Hematopoietic multipotent progenitor cell treated with erythropoietin and hydrocortisone succinate and interleukin-3 and kit ligand, for 8 days (in vitro differentiated cells): ENCODE measurements around the gene TRIM63.

Experiments
- DNase-seq: peaks from one replicate; pipeline ENCODE4 v3.0.0-alpha.2; 2015

The TRIM63 gene

DNA sequence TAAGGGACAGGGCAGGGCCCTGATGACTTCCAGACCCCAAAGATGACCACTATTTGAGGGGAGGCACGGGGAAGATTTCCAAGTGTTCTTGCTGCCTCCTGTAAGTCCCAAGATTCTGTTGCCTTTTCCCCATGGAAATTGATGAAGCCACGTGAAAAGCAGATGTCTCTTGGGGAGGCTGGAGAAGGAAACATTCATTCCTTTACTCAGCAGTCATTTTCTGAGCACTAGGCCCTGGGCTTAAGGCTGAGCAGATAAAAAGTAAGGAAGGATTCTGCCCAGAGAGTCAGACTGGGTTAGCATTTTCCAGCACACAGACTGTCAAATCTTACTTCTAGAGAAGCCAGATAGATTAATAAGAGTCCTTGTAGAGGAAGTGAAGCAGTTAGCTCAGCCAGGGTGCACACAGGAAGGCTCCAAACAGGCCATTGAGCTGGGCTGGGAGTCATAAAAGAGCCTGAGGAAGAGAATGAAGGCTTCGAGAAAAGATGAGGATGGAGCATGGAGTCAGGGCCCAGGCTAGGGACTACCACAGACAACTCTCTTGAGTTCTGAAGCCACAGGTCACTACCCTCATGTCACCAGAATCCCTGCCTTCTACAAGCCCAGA lies 35.7 kb downstream of the TRIM63 start:
- no peak for DNase-seq

DNA sequence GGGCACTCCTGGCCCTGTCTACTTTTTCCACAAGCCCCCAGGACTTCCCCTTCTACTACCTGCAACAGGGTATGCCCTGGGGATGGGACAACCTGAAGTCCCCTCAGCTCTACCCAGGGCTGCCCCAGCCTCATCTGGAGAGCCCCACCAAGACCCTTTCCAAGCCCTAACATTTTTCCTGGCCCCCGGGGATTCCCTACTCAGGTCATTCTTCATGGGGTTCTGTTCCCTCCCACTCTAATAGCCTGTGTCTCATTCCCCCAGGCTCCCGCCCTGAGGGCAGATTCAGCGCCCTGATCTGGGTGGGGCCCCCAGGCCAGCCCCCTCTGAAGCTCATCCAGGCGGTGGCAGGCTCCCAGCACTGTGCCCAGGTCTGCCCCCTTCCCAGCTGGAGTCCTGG lies 36.2 kb downstream of the TRIM63 start:
- DNase-seq: no peak

GRCh38 chr1:26029864-26030481 lies 37.5 kb downstream of the TRIM63 start:
- DNase-seq: peak; percentile 24

DNA sequence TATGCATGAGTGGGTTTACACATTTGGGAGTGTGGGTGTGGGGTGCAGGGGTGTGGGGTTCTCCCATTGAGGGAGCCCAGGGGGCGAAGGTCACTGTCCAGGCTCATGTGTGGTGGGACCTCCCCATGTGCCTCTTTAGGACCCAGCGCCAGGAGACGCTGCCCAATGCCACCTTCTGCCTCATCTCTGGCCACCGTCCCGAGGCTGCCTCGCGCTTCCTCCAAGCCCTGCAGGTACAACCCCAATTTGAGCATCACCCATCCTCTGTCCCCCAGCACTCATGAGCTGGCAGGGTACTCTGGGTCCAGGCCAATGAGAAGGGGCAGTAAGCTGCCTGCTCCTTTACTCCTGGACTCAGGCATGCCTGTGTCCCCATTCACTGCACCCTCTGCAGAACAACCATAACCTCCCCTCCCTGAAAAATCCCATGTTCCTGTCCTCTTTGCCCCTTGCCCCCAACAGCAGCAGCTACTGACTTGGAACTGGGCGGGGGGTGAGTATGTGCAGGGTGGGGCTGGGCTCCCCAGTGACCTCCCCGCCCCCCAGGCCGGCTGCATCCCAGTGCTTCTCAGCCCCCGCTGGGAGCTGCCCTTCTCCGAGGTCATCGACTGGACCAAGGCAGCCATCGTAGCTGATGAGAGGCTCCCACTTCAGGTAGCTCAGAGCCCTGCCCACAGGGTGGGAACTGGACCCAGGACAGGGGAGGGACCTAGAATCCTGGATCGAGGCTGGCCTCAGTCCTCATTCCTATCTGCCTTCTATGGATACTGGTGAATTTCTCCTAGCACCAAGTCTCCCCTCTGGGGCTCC lies 38.2 kb downstream of the TRIM63 start:
- no peak for DNase-seq

DNA sequence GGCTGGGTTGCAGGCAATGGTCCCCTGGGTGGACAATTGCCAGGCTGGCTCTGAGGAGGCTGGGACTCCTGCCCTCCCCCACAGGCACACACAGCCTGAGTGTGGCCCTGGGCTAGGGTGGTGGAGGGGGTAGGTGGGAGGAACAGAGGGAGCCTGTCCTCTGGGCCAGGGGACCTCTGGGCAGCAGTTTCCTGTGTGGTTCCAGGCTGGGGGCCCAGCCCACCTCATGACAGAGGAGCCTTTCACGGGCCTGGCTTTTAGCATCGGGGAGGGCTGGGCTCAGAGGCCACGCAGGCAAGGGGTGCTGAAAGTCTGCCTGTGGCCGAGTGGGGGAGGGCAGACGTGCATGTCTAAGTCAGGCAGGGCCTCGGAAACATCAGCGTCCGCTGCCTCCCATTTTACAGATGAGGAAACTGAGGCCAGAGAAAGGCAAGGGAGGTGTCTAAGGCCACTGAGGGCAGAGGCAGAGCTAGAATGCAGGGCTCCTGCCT lies 38.9 kb downstream of the TRIM63 start:
- DNase-seq: no peak

GRCh38 chr1:26027716-26028489 lies 39.5 kb downstream of the TRIM63 start:
- DNase-seq: no peak

DNA sequence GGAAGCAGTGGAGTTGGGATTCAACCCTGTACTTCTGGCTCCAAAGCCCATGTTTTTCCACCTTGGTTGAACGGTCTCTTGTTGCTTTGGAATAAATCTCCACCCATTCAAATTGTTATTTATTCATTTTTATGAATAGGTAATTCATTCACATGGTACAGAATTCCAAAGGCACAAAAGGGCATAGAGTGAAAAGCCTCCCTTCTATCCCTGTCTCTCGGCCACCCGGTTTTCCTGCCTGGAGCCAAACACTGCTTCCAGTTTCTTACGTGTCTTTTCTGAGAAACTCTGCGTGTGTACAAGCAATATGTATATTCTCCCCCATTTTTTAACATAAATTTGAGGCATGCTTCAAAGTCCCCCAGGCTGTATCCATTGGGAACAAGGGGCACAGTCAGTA lies 41.9 kb downstream of the TRIM63 start:
- no peak for DNase-seq

DNA sequence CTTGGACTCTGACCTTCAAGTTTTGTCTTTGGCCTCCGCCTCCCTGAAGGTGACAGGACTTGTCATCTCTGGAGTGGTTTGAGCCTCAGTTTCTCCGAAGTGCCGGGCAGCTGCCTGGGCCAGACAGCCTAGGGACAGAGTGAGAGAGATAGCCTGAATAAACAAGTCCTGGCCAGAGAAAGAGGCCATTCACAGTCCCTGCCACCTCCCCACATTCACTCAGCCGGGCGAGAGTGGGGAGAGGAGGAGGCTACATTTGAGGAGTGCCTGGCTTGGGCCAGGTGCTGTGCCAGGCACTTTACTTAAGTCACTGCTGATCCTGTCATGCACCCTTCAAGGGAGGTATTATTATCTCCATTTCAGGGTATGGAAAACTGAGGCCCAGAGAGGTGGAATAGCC lies 42.4 kb downstream of the TRIM63 start:
- DNase-seq: no peak

DNA sequence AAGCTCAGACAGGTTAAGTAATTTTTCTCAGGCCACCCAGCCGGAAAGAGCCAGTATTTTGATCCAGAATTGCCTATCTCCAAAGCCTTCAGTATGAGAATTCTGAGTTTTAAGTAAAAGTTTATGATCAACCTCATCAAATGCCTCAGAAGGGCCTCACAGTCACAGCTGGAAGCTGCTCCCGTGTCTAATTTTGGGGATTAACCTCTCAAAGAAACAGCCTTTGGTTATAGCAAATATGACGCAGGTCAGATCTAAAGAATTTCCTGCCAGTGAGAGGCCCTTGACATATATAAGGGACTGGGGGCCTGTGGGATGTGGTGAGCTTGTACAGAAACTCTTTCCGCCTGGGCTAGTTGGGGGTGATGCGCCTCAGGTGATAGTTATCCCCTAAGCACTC lies 43.6 kb downstream of the TRIM63 start:
- no peak for DNase-seq

DNA sequence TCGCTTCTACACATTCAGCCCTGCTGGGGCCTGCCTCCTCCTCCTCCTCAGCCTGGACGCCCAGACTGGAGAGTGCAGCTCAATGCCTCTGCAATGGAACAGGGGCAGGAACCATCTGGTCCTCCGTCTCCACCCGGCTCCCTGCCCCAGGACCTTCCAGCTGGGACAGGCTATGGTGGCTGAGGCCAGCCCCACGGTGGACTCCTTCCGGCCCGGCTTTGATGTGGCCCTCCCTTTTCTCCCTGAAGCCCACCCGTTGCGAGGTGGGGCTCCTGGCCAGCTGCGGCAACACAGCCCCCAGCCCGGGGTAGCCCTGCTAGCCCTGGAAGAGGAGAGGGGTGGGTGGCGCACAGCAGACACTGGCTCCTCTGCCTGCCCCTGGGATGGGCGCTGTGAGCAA lies 44.4 kb downstream of the TRIM63 start:
- no peak for DNase-seq

DNA sequence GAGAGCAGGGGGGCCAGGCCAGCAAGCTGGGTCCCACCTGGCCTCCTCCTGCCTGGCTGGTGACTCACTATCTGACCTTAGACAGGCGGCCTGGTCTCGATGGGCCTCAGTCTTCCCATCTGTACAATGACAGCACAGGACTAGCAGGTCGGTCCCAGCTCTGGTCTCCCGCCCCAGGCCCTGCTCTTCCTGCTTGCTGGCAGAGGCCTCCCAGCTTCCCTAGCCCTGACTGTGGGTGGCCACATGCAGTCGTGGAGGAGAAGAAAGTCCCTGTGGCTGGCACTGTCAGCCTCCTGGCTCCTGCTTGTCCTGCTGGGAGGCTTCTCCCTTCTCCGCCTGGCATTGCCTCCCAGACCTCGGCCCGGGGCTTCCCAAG lies 45.0 kb downstream of the TRIM63 start:
- no peak for DNase-seq

- no peak for DNase-seq
Observed at GRCh38 chr1:26021647-26022403, 45.6 kb downstream of the TRIM63 start, which contains the start of gene EXTL1. TSS of gene EXTL1 (plus strand) at chr1:26021775. CDS start at chr1:26022647, 872 bp downstream.

DNA sequence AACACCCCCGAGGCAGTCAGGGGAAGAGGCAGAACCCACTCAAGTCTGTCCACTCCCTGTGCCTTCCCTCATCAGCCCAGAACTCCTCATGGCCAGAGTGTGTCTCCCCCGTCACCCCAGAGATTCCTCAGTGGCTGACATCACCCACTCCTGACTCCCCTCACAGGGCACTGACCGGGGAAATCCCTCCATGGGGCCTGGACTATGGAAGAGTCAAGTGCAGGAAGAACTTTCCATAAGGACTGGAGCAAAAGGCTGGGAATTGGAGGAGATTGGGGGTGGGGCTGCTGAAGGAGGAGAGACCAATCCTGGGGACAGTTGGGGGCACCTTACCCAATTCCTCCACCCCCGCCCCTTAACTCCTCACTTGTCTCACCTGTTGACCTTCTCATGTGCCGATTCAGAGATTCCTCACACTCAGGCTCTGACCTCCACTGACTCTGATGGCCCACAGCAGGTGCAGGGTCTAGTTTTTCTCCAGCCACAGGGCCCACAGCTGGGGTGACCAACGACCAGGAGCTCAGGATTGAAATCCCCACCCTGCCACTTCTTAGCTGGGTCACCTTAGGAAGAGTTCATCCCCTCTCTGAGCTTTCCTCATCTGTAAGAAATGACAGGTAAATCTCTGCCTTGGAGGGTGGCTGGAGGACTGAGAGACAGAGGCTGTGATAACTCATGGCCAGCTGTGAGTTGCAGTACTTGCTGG lies 46.3 kb downstream of the TRIM63 start:
- no peak for DNase-seq

DNA sequence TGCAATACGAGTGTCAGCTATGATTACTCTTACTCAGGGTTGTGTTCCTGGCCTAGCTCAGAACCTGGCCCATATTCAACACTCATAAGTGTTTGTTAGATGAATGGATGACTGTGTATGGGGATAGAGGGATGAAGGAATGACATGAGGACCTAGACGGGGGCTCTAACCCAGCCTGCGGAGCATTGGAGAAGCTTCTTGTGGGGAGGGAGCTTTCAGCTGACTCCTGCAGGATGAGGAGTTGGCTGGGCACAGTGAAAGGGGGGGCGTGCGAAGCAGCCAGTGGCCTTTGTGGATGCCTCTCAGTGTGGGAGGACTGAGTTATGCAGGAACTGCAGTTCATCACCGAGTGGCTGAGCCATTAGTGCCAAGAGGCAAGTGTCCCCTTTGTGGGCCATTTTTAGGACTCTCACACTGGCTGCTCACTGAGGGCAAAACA lies 47.1 kb downstream of the TRIM63 start:
- DNase-seq: no peak

- DNase-seq: no peak
Observed at GRCh38 chr1:26019641-26020315, 47.7 kb downstream of the TRIM63 start.

GRCh38 chr1:26017606-26018005 lies 49.8 kb downstream of the TRIM63 start:
- DNase-seq: no peak

DNA sequence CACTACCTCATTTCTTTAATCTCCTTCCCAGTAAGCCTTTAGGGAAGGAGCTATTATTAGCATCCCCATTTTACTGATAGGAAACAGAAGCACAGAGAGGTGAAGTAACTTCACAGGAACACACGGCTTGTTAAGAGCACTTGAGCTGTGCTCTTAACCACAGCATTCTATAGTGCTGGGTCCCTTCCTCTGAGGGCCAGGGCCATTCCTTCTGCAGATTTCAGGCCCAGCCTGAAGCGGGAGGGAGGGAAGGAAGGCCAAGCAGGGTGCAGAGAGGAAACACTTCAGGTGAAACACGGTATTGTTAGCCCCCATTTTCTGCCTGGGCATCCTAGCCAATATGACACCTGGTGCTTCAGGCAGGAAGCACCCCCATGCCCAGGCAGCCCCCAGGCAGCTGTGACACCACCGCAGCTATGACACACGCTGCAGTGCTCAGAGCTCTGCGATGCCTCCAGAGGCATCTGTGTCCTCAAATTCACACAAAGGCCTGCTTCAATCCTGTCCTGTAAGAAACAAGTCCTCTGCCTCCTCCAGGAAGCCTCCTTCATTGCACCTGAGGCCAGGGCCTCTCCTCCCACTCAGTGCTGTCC lies 50.4 kb downstream of the TRIM63 start:
- no peak for DNase-seq

DNA sequence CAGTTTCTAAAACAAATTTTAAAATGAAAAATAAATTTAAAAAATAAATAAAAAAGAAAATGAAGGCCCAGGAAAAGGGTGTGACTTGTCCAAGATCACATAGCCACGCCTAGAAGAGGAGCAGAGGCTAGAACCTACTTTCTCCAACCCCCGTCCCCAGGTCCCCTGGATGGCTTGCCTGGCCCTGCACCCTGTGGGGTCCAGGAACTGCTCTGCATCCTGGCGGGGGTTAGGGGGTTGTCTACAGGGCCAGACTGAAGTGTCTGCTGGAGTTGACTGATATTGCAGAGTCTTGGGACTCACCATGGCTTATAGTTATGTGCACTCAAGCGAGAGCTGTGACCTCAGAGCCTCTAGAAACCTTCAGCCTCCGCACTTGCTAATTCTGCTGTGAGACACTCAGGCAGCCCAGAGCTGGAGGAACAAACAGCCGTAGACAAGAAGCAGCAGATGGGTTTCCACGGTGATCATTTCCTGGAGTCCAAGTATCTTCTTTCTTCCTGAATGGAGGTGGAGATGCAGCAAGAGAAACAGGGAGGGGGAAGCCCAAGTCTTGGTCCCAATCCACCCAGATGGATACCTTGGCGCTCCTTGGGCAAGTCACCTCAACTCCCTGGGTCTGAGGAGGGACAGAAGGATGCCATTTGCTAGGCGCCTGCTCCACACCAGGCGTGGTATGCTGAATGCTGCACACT lies 51.0 kb downstream of the TRIM63 start:
- no peak for DNase-seq

DNA sequence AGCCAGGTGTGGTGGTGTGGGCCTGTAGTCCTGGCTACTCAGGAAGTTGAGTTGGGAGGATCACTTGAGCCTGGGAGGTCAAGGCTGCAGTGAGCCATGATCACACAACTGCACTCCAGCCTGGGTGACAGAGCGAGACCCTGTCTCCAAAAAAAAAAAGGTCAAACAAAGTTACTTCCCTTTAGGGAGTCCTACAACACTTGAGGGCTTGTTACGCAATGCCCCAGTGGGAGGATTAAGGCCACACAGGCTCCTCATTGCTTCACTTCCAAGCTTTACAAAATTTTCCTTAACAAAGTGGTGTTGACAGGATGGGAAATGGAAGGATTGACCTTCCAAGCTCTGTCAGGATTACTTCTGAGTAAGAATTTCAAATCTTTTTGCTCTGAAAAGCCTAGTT lies 52.1 kb downstream of the TRIM63 start:
- no peak for DNase-seq

- DNase-seq: no peak
Observed at GRCh38 chr1:26014179-26014578, 53.3 kb downstream of the TRIM63 start.
